Activated CD4-positive, alpha-beta T cell treated with anti-CD3 and anti-CD28 coated beads for 36 hours (primary cell): ENCODE results near the gene GBX1. TPM values are rescaled to one million over a fixed set of nuclear protein-coding genes. Genes with fewer than 3 reads are reported as not detected.

ENCODE experiments used
- ATAC-seq: fragments of 200-7000 bp; cut with Tn5 transposase; one replicate; pipeline ENCODE4 v1.10.0; 2021; ENCODE audit warnings: mild to moderate bottlenecking, moderate library complexity
- CTCF ChIA-PET: fragments of 350-600 bp; sonication (Branson Sonifier 250); formaldehyde crosslinking; loops from one replicate; lab custom pipeline; 2021; ENCODE audit warnings: antibody characterized with exemption; lab: Charles Lee
- POLR2A ChIA-PET: fragments of 350-600 bp; sonication (Branson Sonifier 250); formaldehyde crosslinking; loops from one replicate; lab custom pipeline; 2021; ENCODE audit warnings: antibody characterized with exemption, inconsistent platforms; lab: Charles Lee
- DNase-seq: peaks from one replicate; pipeline ENCODE4 v3.0.0-alpha.2; 2020
- H3K27ac Mint-ChIP-seq: one replicate; pipeline ENCODE4 v1.8.0; 2021; ENCODE audit warnings: mixed read lengths
- H3K27me3 Mint-ChIP-seq: one replicate; pipeline ENCODE4 v1.8.0; 2021; ENCODE audit warnings: mixed read lengths
- H3K36me3 Mint-ChIP-seq: one replicate; pipeline ENCODE4 v1.8.0; 2021; ENCODE audit warnings: low read depth, mixed read lengths
- H3K4me1 Mint-ChIP-seq: one replicate; pipeline ENCODE4 v1.8.0; 2021; ENCODE audit warnings: mixed read lengths
- H3K4me3 Mint-ChIP-seq: one replicate; pipeline ENCODE4 v1.8.0; 2021; ENCODE audit warnings: mild to moderate bottlenecking, moderate library complexity, mixed read lengths
- H3K9me3 Mint-ChIP-seq: one replicate; pipeline ENCODE4 v1.8.0; 2021; ENCODE audit warnings: low read depth, mixed read lengths
- intact Hi-C, 2 experiments: fragments of 100-400 bp; cut with DNase I in 1 of 2; cut with micrococcal nuclease in 1 of 2; formaldehyde crosslinking; loops; one replicate each; pipeline versions ENCODE4 v1.14.2 to v1.15.1; 2022 to 2024; cut with DNase I, micrococcal nuclease
- total RNA-seq, 2 experiments: library from RNA; stranded (reverse); gene quantifications; one replicate each; pipeline ENCODE4 v1.2.3, GENCODE V29; 2021

The GBX1 gene
- total RNA-seq, 2 experiments from 2014 or later = 0.16 TPM; not detected in 1

- H3K36me3 Mint-ChIP-seq = peaks cover 11% of the 10 kb centered on the region
- DNase-seq (no peak), ATAC-seq (no peak)
- intact Hi-C loops = no loop called here
- no peak overlapping the region for H3K27ac Mint-ChIP-seq
- no peaks in the 10 kb centered on the region for H3K4me1 Mint-ChIP-seq
- H3K9me3 Mint-ChIP-seq = no peaks in the 10 kb centered on the region
- ChIA-PET POLR2A (no interaction called here), CTCF (interaction anchor here (0.6 to 3.4 kb wide), 3 partner anchors 19 to 188 kb away, joined by 3 to 9 read pairs (median 3); no protein-coding TSS in a partner anchor)
- H3K27me3 Mint-ChIP-seq = no peaks in the 10 kb centered on the region
- no peak overlapping the region for H3K4me3 Mint-ChIP-seq
Measured at GRCh38 chr7:151143261-151144015, 24.1 kb downstream of the GBX1 start.

- CTCF ChIA-PET = interaction anchor here (0.6 to 3.4 kb wide), 3 partner anchors 19 to 189 kb away, joined by 3 to 9 read pairs (median 3); no protein-coding TSS in a partner anchor
- POLR2A ChIA-PET = no interaction called here
- Mint-ChIP-seq H3K4me1 (no peaks in the 10 kb centered on the region), H3K27ac (no peak overlapping the region), H3K27me3 (no peaks in the 10 kb centered on the region), H3K4me3 (no peak overlapping the region), H3K36me3 (peaks cover 11% of the 10 kb centered on the region), H3K9me3 (no peaks in the 10 kb centered on the region)
- ATAC-seq = no peak
- no peak for DNase-seq
- intact Hi-C loops = no loop called here
Measured at GRCh38 chr7:151142686-151143040, 24.8 kb downstream of the GBX1 start.

DNA sequence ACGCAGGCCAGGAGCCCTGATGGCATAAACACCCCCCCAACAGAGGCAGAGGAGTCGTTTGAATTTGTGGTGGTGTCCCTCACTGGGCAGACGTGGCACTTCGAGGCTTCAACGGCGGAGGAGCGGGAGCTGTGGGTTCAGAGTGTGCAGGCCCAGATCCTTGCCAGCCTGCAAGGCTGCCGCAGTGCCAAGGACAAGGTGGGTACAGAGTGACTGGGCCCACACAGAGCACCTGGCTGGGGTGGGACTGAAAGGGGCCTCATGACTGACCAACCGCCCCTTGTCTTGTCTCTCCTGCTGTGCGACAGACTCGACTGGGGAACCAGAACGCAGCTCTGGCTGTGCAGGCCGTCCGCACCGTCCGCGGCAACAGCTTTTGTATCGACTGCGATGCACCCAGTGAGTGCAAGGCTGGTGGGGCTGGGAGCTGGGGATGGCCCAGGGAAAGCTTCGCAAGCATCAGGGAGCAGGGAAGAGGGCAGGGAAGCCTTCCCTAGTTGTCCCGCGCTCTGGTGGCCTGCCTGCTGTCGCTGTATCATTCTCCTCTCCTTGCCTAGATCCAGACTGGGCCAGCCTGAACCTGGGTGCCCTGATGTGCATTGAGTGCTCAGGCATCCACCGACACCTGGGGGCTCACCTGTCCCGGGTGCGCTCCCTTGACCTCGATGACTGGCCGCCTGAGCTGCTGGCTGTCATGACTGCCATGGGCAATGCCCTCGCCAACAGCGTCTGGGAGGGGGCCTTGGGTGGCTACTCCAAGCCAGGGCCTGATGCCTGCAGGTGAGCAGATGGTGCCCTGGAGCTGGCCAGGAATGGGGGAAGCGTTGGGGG lies 25.4 kb downstream of the GBX1 start:
- ATAC-seq = no peak
- peaks cover 11% of the 10 kb centered on the region for H3K36me3 Mint-ChIP-seq
- DNase-seq = no peak
- no peaks in the 10 kb centered on the region for H3K4me1 Mint-ChIP-seq
- H3K4me3 Mint-ChIP-seq = no peak overlapping the region
- H3K27me3 Mint-ChIP-seq = no peaks in the 10 kb centered on the region
- H3K9me3 Mint-ChIP-seq = no peaks in the 10 kb centered on the region
- H3K27ac Mint-ChIP-seq = no peak overlapping the region
- intact Hi-C loops = no loop called here
- CTCF ChIA-PET = interaction anchor here (0.6 to 3.4 kb wide), 3 partner anchors 18 to 311 kb away, joined by 3 to 9 read pairs (median 4); no protein-coding TSS in a partner anchor
- POLR2A ChIA-PET = no interaction called here

- Mint-ChIP-seq H3K9me3 (no peaks in the 10 kb centered on the region), H3K27me3 (no peaks in the 10 kb centered on the region), H3K27ac (no peak overlapping the region), H3K4me3 (no peak overlapping the region), H3K4me1 (no peaks in the 10 kb centered on the region), H3K36me3 (peaks cover 11% of the 10 kb centered on the region)
- intact Hi-C loops = no loop called here
- CTCF ChIA-PET = interaction anchor here (0.6 to 3.4 kb wide), 5 partner anchors 17 to 869 kb away, joined by 3 to 9 read pairs (median 4); no protein-coding TSS in a partner anchor
- ATAC-seq (no peak), DNase-seq (no peak)
- POLR2A ChIA-PET = no interaction called here
Measured at GRCh38 chr7:151141311-151141854, 26.1 kb downstream of the GBX1 start.

DNA sequence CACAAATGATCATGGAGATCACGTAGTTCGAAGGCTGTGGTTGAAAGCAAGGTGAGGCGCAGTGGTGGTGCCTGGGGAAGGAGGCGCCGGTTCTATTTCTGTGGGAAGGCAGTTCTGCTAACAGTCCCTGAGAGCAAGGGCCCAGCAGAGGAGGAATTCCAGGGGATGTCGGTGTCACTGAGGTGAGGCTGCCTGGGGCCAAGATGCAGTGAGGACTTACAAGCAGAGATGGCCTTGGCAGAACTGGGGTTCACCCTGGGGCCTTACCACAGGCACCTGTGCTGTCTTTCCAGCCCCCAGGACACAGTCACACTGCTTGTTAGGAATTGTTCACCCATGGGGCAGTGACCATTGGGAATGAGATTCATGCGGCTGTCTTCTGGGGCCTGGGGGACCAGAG lies 26.7 kb downstream of the GBX1 start:
- H3K27me3 Mint-ChIP-seq = no peaks in the 10 kb centered on the region
- peaks cover 11% of the 10 kb centered on the region for H3K36me3 Mint-ChIP-seq
- POLR2A ChIA-PET = no interaction called here
- no peaks in the 10 kb centered on the region for H3K9me3 Mint-ChIP-seq
- CTCF ChIA-PET = interaction anchor here (0.6 to 2.2 kb wide), 3 partner anchors 17 to 870 kb away, joined by 3 to 16 read pairs (median 4); no protein-coding TSS in a partner anchor
- H3K4me3 Mint-ChIP-seq = no peak overlapping the region
- ATAC-seq (no peak), DNase-seq (no peak)
- H3K4me1 Mint-ChIP-seq = no peaks in the 10 kb centered on the region
- H3K27ac Mint-ChIP-seq = no peak overlapping the region
- intact Hi-C loops = no loop called here

DNA sequence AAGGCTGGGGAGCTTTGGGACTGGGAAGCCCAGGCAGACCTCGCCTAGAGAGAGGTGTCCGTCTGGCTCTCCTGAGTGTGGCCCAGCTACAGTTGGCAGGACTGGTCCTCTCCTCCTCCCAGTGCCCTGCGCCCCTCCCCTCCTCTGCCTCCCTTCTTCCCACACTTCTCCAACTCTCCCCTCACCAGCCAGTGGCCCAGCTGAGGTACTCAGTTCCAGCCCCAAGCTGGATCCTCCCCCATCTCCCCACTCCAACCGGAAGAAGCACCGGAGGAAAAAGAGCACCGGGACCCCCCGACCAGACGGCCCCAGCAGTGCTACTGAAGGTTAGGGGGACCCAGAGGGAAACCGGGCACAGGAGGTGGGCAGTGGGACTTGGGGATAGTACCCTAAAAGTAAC lies 27.7 kb downstream of the GBX1 start:
- no peaks in the 10 kb centered on the region for H3K27me3 Mint-ChIP-seq
- no peak overlapping the region for H3K27ac Mint-ChIP-seq
- intact Hi-C loops = no loop called here
- ChIA-PET POLR2A (no interaction called here), CTCF (interaction anchor here (0.6 to 2.2 kb wide), 3 partner anchors 16 to 97 kb away, joined by 3 to 16 read pairs (median 3); no protein-coding TSS in a partner anchor)
- no peaks in the 10 kb centered on the region for H3K9me3 Mint-ChIP-seq
- ATAC-seq (no peak), DNase-seq (no peak)
- H3K36me3 Mint-ChIP-seq = peaks cover 14% of the 10 kb centered on the region
- H3K4me3 Mint-ChIP-seq = no peak overlapping the region
- no peaks in the 10 kb centered on the region for H3K4me1 Mint-ChIP-seq

- Mint-ChIP-seq H3K36me3 (peaks cover 11% of the 10 kb centered on the region), H3K4me1 (no peaks in the 10 kb centered on the region), H3K9me3 (no peaks in the 10 kb centered on the region), H3K27me3 (no peaks in the 10 kb centered on the region), H3K27ac (no peak overlapping the region), H3K4me3 (no peak overlapping the region)
- ChIA-PET CTCF (interaction anchor here (1.2 to 2.2 kb wide), 2 partner anchors 16 to 31 kb away, joined by 3 to 16 read pairs; no protein-coding TSS in a partner anchor), POLR2A (no interaction called here)
- intact Hi-C loops = no loop called here
- DNase-seq (no peak), ATAC-seq (no peak)
Measured at GRCh38 chr7:151139071-151139790, 28.3 kb downstream of the GBX1 start.

DNA sequence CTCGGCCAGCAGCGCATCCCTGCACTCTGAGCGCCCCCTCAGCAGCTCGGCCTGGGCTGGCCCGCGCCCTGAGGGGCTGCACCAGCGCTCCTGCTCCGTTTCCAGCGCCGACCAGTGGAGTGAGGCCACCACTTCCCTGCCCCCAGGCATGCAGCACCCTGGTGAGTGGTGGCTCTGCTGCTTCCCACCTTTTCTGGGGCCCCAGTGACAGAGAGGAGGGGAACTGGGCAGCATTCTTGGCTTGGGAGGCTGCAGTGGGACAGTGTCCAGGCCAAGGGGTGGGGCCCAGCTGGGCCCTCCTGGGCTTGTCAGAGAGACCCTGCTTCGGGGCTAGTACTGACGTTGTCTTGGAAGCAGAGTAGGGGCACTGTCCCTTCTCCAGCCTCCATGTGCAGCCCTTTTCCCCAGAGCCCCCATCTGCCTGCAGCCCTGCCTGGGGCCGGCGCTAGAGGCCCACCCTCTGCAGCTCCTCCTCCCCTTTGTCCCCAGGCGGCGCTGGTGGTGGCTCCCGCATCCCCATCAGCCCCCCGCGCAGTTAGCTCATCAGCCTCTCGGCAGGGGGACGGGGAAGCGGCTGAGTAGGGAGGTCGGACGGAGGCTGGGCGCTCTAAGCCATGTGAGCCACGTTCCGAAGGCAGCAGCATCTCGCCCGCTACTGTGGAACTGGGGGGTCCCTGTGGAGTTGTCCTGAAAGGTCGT lies 29.2 kb downstream of the GBX1 start:
- ChIA-PET POLR2A (no interaction called here), CTCF (interaction anchor here (1.2 to 2.2 kb wide), 2 partner anchors 14 to 15 kb away, joined by 5 to 16 read pairs; no protein-coding TSS in a partner anchor)
- ATAC-seq (no peak), DNase-seq (no peak)
- Mint-ChIP-seq H3K4me1 (no peaks in the 10 kb centered on the region), H3K27ac (no peak overlapping the region), H3K9me3 (no peaks in the 10 kb centered on the region), H3K36me3 (peaks cover 6% of the 10 kb centered on the region), H3K4me3 (no peak overlapping the region), H3K27me3 (no peaks in the 10 kb centered on the region)
- intact Hi-C loops = no loop called here

- no peak overlapping the region for H3K4me3 Mint-ChIP-seq
- no peaks in the 10 kb centered on the region for H3K27me3 Mint-ChIP-seq
- H3K9me3 Mint-ChIP-seq = no peaks in the 10 kb centered on the region
- intact Hi-C loops = no loop called here
- CTCF ChIA-PET = interaction anchor here (1.2 kb wide), 1 partner anchor 14 kb away, joined by 5 read pairs; no protein-coding TSS in a partner anchor
- ATAC-seq (no peak), DNase-seq (no peak)
- peaks cover 6% of the 10 kb centered on the region for H3K36me3 Mint-ChIP-seq
- no peaks in the 10 kb centered on the region for H3K4me1 Mint-ChIP-seq
- POLR2A ChIA-PET = no interaction called here
- no peak overlapping the region for H3K27ac Mint-ChIP-seq
Measured at GRCh38 chr7:151137791-151138152, 29.7 kb downstream of the GBX1 start.

GRCh38 chr7:151137076-151137675 lies 30.3 kb downstream of the GBX1 start:
- intact Hi-C loops = no loop called here
- POLR2A ChIA-PET = no interaction called here
- ATAC-seq = no peak
- Mint-ChIP-seq H3K36me3 (peaks cover 6% of the 10 kb centered on the region), H3K27me3 (no peaks in the 10 kb centered on the region), H3K4me3 (no peak overlapping the region), H3K9me3 (no peaks in the 10 kb centered on the region), H3K4me1 (no peaks in the 10 kb centered on the region), H3K27ac (no peak overlapping the region)
- CTCF ChIA-PET = interaction anchor here (1.2 kb wide), 1 partner anchor 13 kb away, joined by 5 read pairs; no protein-coding TSS in a partner anchor
- DNase-seq = no peak
